CD4-positive, alpha-beta T cell treated with Interleukin-21 for 1 hour (primary cell): Measurements from ENCODE around the gene ZHX3.
A peak's percentile ranks its signal among the peaks of the same experiment; 100 is the strongest.

Experiments
- DNase-seq: peaks from one replicate; pipeline ENCODE4 v3.0.0-alpha.2; 2020

ZHX3 gene

GRCh38 chr20:41168281-41169161, 149.0 kb downstream of the ZHX3 start:
- DNase-seq, result no peak

- DNase-seq, result no peak
These were observed 149.9 kb downstream of the ZHX3 start for GRCh38 chr20:41167481-41168253.

GRCh38 chr20:41167118-41167470, 150.4 kb downstream of the ZHX3 start:
- no peak for DNase-seq

- no peak for DNase-seq
These were observed 151.1 kb downstream of the ZHX3 start for GRCh38 chr20:41166201-41167117.

- no peak for DNase-seq
These were observed 152.3 kb downstream of the ZHX3 start for GRCh38 chr20:41165001-41165882.

- DNase-seq, result no peak
These were observed 153.7 kb downstream of the ZHX3 start for GRCh38 chr20:41163821-41164220.

- no peak for DNase-seq
These were observed 155.1 kb downstream of the ZHX3 start for GRCh38 chr20:41162396-41162795.

GRCh38 chr20:41161886-41162285, 155.6 kb downstream of the ZHX3 start:
- peak; percentile 25 for DNase-seq

GRCh38 chr20:41160686-41161085, 156.8 kb downstream of the ZHX3 start:
- DNase-seq, result no peak

GRCh38 chr20:41159547-41159946, 158.0 kb downstream of the ZHX3 start:
- no peak for DNase-seq

- DNase-seq, result no peak
These were observed 159.4 kb downstream of the ZHX3 start for GRCh38 chr20:41158082-41158625.

- no peak for DNase-seq
These were observed 162.3 kb downstream of the ZHX3 start for GRCh38 chr20:41155261-41155660.

GRCh38 chr20:41154436-41155176, 162.9 kb downstream of the ZHX3 start:
- DNase-seq, result no peak

GRCh38 chr20:41152108-41152757, 165.3 kb downstream of the ZHX3 start:
- no peak for DNase-seq

- DNase-seq, result no peak
These were observed 166.2 kb downstream of the ZHX3 start for GRCh38 chr20:41151134-41151869.

- peak; percentile 56 for DNase-seq
These were observed 166.9 kb downstream of the ZHX3 start for GRCh38 chr20:41150664-41151063.

GRCh38 chr20:41148942-41149341, 168.6 kb downstream of the ZHX3 start:
- no peak for DNase-seq

- DNase-seq, result no peak
These were observed 169.8 kb downstream of the ZHX3 start for GRCh38 chr20:41147767-41148191.

GRCh38 chr20:41145821-41146620, 171.5 kb downstream of the ZHX3 start:
- no peak for DNase-seq
